Stimulated activated CD8-positive, alpha-beta memory T cell treated with anti-CD3 and anti-CD28 coated beads, Interleukin-7, amount 100 ng/mL, for 24 hours (primary cell): ENCODE results near the gene FAM210B.
A peak's percentile ranks its signal among the peaks of the same experiment; 100 is the strongest.
"Not testable (repeated sequence)": the region's sequence is repeated elsewhere in the genome, so short reads cannot be mapped to it uniquely, and the experiment has no call there.

Experiments used
- DNase-seq: peaks from one replicate; pipeline ENCODE4 v3.0.0-alpha.2; 2020; ENCODE audit warnings: low read depth

FAM210B gene

GRCh38 chr20:56360908-56361205 lies 2.1 kb downstream of the FAM210B start:
- DNase-seq, result no peak

- DNase-seq, result no peak
These were observed 3.1 kb downstream of the FAM210B start for GRCh38 chr20:56361900-56362299.

- no peak for DNase-seq
These were observed 4.1 kb downstream of the FAM210B start for GRCh38 chr20:56362833-56363413.

- DNase-seq, result no peak
These were observed 4.7 kb downstream of the FAM210B start for GRCh38 chr20:56363491-56363890.

GRCh38 chr20:56368351-56369134 lies 9.8 kb downstream of the FAM210B start:
- no peak for DNase-seq

GRCh38 chr20:56369179-56369578 lies 10.4 kb downstream of the FAM210B start:
- DNase-seq, result no peak

GRCh38 chr20:56371977-56372376 lies 13.2 kb downstream of the FAM210B start:
- DNase-seq, result no peak

GRCh38 chr20:56372850-56373249 lies 14.1 kb downstream of the FAM210B start:
- DNase-seq, result no peak

GRCh38 chr20:56373942-56374341 lies 15.2 kb downstream of the FAM210B start:
- DNase-seq, result no peak

- no peak for DNase-seq
These were observed 17.6 kb downstream of the FAM210B start for GRCh38 chr20:56376331-56376730.

GRCh38 chr20:56378386-56378785 lies 19.6 kb downstream of the FAM210B start:
- no peak for DNase-seq

GRCh38 chr20:56380375-56380774 lies 21.6 kb downstream of the FAM210B start:
- no peak for DNase-seq

GRCh38 chr20:56381501-56381900 lies 22.7 kb downstream of the FAM210B start:
- DNase-seq, result no peak

- DNase-seq, result no peak
These were observed 23.9 kb downstream of the FAM210B start for GRCh38 chr20:56382696-56383095.

GRCh38 chr20:56383334-56383733 lies 24.6 kb downstream of the FAM210B start:
- DNase-seq, result no peak

GRCh38 chr20:56385130-56385529 lies 26.4 kb downstream of the FAM210B start:
- DNase-seq, result no peak

GRCh38 chr20:56386219-56386618 lies 27.4 kb downstream of the FAM210B start:
- no peak for DNase-seq

GRCh38 chr20:56388882-56389281 lies 30.1 kb downstream of the FAM210B start:
- no peak for DNase-seq

GRCh38 chr20:56389807-56390206 lies 31.0 kb downstream of the FAM210B start:
- no peak for DNase-seq

- not testable (repeated sequence) for DNase-seq
These were observed 31.6 kb downstream of the FAM210B start for GRCh38 chr20:56390396-56390795.

- no peak for DNase-seq
These were observed 32.3 kb downstream of the FAM210B start for GRCh38 chr20:56391037-56391436.

- no peak for DNase-seq
These were observed 32.9 kb downstream of the FAM210B start for GRCh38 chr20:56391596-56392131.

- peak; percentile 99 for DNase-seq
These were observed 33.5 kb downstream of the FAM210B start, which contains the start of the genes AURKA and CSTF1 for GRCh38 chr20:56392132-56392880. AURKA (minus strand) TSS chr20:56392215; CDS start chr20:56388197, 4,018 bp downstream. CSTF1 (plus strand) TSS chr20:56392645; CDS start chr20:56395553, 2,908 bp downstream.
